Prostate gland (tissue), 2 donors: ENCODE data around the gene MYO9A.

ENCODE experiments used
- CTCF ChIP-seq, 4 experiments: fragments of 200-600 bp in 2 of 4; fragments of 450-650 bp in 2 of 4; sonication (generic) in 2 of 4; IDR thresholded peaks; 1 replicate in 3 of 4; 2 replicates in 1 of 4; pipeline ENCODE4 v1.5.1; 2016 to 2019; ENCODE audit warnings: antibody characterized with exemption in 4 of 4, mild to moderate bottlenecking in 2 of 4, moderate library complexity in 2 of 4
- POLR2A ChIP-seq: fragments of 450-650 bp; IDR thresholded peaks from one replicate; pipeline ENCODE4 v1.6.1; 2016; ENCODE audit warnings: antibody characterized with exemption, mild to moderate bottlenecking
- POLR2AphosphoS5 ChIP-seq: sonication (generic); formaldehyde crosslinking; IDR thresholded peaks from one replicate; pipeline ENCODE4 v1.6.1; 2017; ENCODE audit warnings: antibody characterized with exemption

GRCh38 chr15:71821547-71822129 is 296.3 kb downstream of the MYO9A start:
- no peak for TF ChIP-seq POLR2A
- TF ChIP-seq CTCF (IDR thresholded peaks at IDR 0.05) = no peak
- TF ChIP-seq POLR2AphosphoS5 = no peak
